ENCODE results near the gene SH3RF1.

The SH3RF1 gene

DNA sequence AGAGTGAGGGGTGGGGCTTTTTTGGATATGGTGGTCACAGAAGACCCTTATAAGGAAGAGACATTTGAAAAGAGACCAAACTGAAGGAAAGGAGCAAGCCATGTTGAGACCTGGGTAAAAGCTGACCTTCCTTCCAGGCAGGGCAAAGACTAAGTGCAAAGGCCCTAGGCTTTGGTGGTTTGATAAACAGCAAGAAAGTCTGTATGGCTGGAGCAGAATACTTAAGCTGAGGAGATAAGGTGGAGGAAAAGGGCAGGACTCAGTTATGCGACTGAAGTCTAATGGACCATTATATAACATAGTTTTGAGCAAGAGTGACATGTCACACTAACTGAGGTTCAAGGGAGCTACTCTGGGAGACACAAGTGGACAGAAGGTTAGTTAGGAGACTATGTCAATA is 20.0 kb downstream of the SH3RF1 start:
- Histone ChIP-seq H3K27me3 (ENCODE audit: control insufficient read depth, insufficient read depth, low read length) (no peaks in the 10 kb centered on the region), H3K79me2 (peaks cover 5% of the 10 kb centered on the region), H3K9ac (no peak overlapping the region), H2AFZ (no peak overlapping the region), H3K9me3 (ENCODE audit: control insufficient read depth, low read length) (no peaks in the 10 kb centered on the region), H3K4me1 (peaks cover 4% of the 10 kb centered on the region), H3K36me3 (ENCODE audit: control insufficient read depth, insufficient read depth, low read length) (no peaks in the 10 kb centered on the region), H3K4me3 (ENCODE audit: low read depth, low read length) (no peak overlapping the region), H3K4me2 (ENCODE audit: low read length) (no peak overlapping the region), H3K27ac (no peak overlapping the region)
- TF ChIP-seq, protein P1, sequence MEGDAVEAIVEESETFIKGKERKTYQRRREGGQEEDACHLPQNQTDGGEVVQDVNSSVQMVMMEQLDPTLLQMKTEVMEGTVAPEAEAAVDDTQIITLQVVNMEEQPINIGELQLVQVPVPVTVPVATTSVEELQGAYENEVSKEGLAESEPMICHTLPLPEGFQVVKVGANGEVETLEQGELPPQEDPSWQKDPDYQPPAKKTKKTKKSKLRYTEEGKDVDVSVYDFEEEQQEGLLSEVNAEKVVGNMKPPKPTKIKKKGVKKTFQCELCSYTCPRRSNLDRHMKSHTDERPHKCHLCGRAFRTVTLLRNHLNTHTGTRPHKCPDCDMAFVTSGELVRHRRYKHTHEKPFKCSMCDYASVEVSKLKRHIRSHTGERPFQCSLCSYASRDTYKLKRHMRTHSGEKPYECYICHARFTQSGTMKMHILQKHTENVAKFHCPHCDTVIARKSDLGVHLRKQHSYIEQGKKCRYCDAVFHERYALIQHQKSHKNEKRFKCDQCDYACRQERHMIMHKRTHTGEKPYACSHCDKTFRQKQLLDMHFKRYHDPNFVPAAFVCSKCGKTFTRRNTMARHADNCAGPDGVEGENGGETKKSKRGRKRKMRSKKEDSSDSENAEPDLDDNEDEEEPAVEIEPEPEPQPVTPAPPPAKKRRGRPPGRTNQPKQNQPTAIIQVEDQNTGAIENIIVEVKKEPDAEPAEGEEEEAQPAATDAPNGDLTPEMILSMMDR (IDR thresholded peaks at IDR 0.05): no peak

DNA sequence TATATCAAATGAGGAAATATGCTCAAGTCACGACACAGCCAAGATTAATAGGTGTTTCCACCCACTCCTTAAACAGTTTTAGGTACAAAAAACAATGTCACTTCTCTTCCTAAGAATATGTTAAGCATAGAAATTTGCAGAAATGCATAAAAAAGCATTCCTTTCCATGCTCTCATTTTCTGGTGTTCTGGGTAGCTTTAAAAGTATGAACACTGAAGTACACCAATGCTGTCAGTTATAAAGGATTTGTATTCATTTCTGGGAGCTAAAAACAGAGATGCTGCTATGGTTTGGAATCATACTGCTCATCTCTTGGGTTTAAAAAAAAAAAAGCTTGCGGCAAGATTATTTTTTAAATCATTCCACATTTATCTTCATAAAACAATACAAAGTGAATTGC is 20.8 kb downstream of the SH3RF1 start:
- Histone ChIP-seq H3K4me1 (peaks cover 4% of the 10 kb centered on the region), H3K4me2 (ENCODE audit: low read length) (no peak overlapping the region), H3K9me3 (ENCODE audit: control insufficient read depth, low read length) (no peaks in the 10 kb centered on the region), H3K36me3 (ENCODE audit: control insufficient read depth, insufficient read depth, low read length) (no peaks in the 10 kb centered on the region), H2AFZ (no peak overlapping the region), H3K27ac (no peak overlapping the region), H3K9ac (no peak overlapping the region), H3K79me2 (peaks cover 5% of the 10 kb centered on the region), H3K4me3 (ENCODE audit: low read depth, low read length) (no peak overlapping the region), H3K27me3 (ENCODE audit: control insufficient read depth, insufficient read depth, low read length) (no peaks in the 10 kb centered on the region)
- TF ChIP-seq, protein P1 (IDR thresholded peaks at IDR 0.05): no peak

- no peak overlapping the region for H3K4me3 ChIP-seq (ENCODE audit: low read depth, low read length)
- no peak overlapping the region for H3K9ac ChIP-seq
Observed at GRCh38 chr4:169249214-169249973, 21.4 kb downstream of the SH3RF1 start.

GRCh38 chr4:169248645-169249044 is 22.1 kb downstream of the SH3RF1 start:
- no peak overlapping the region for H3K4me3 ChIP-seq (ENCODE audit: low read depth, low read length)
- H3K27me3 ChIP-seq (ENCODE audit: control insufficient read depth, insufficient read depth, low read length): no peaks in the 10 kb centered on the region
- no peak overlapping the region for H2AFZ ChIP-seq
- TF ChIP-seq, protein P1 (IDR thresholded peaks at IDR 0.05): no peak
- peaks cover 5% of the 10 kb centered on the region for H3K79me2 ChIP-seq
- no peak overlapping the region for H3K27ac ChIP-seq
- no peak overlapping the region for H3K9ac ChIP-seq
- no peak overlapping the region for H3K4me2 ChIP-seq (ENCODE audit: low read length)
- peaks cover 4% of the 10 kb centered on the region for H3K4me1 ChIP-seq
- no peaks in the 10 kb centered on the region for H3K36me3 ChIP-seq (ENCODE audit: control insufficient read depth, insufficient read depth, low read length)
- no peaks in the 10 kb centered on the region for H3K9me3 ChIP-seq (ENCODE audit: control insufficient read depth, low read length)

More at GRCh38 chr4:169249214-169249973, 21.4 kb downstream of the SH3RF1 start:
- no peak overlapping the region for H3K27ac ChIP-seq
- TF ChIP-seq, protein P1 (IDR thresholded peaks at IDR 0.05): no peak
- peaks cover 5% of the 10 kb centered on the region for H3K79me2 ChIP-seq
- H2AFZ ChIP-seq: no peak overlapping the region
- no peaks in the 10 kb centered on the region for H3K9me3 ChIP-seq (ENCODE audit: control insufficient read depth, low read length)
- H3K4me1 ChIP-seq: peaks cover 4% of the 10 kb centered on the region
- no peak overlapping the region for H3K4me2 ChIP-seq (ENCODE audit: low read length)
- H3K36me3 ChIP-seq (ENCODE audit: control insufficient read depth, insufficient read depth, low read length): no peaks in the 10 kb centered on the region
- no peaks in the 10 kb centered on the region for H3K27me3 ChIP-seq (ENCODE audit: control insufficient read depth, insufficient read depth, low read length)

DNA sequence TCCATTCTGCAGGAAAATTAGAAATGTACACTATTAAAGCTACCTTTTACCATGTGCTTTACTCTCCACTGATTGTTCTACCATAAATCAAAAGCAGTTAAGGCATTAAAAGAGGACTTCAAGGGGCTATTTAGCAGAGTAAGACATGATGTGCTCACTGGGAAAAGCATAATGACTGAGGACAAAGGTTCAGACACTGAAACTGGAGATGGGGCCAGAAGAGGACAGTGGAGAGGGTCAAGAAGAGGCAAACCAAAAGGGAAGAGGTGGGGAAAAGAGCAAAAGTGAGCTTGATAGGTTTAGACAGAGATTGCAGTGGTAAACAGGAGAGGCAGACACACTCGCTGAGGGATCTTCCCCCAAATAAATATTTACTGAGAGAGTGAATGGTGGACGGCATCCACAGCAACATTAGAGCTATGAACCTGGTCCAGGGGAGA is 23.8 kb downstream of the SH3RF1 start:
- Histone ChIP-seq H3K4me3 (ENCODE audit: low read depth, low read length) (no peak overlapping the region), H3K27me3 (ENCODE audit: control insufficient read depth, insufficient read depth, low read length) (no peaks in the 10 kb centered on the region), H2AFZ (no peak overlapping the region), H3K36me3 (ENCODE audit: control insufficient read depth, insufficient read depth, low read length) (no peaks in the 10 kb centered on the region), H3K9ac (no peak overlapping the region), H3K4me2 (ENCODE audit: low read length) (no peak overlapping the region), H3K27ac (no peak overlapping the region), H3K9me3 (ENCODE audit: control insufficient read depth, low read length) (no peaks in the 10 kb centered on the region), H3K4me1 (peaks cover 4% of the 10 kb centered on the region), H3K79me2 (peaks cover 5% of the 10 kb centered on the region)
- TF ChIP-seq, protein P1 (IDR thresholded peaks at IDR 0.05): no peak
